Anterior cingulate cortex (tissue), 58 donors: Measurements from ENCODE around the gene CREB3.

ENCODE experiments used
- DNase-seq, 58 donors: peaks; one replicate each; lab custom pipeline; 2025; lab: John Stamatoyannopoulos, UW

CREB3 gene

DNA sequence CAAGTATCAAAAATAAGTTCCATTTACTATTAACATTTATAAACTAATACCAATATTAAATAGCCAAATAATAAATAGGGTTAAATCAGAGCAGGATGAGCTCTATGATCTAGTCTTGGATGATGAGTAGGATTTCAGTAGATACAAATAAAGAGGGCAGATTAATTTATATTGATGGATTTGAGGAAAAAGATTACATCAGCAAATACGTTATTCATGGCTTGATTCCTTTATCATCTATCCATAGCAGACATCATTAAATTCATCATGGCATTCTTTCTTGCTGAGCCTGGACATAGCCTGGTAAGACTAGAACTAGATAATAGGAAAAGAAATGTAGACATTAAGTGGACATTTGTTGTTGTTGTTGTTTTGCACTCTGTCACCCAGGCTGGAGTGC is 35.0 kb downstream of the CREB3 start:
- no peak for DNase-seq

DNA sequence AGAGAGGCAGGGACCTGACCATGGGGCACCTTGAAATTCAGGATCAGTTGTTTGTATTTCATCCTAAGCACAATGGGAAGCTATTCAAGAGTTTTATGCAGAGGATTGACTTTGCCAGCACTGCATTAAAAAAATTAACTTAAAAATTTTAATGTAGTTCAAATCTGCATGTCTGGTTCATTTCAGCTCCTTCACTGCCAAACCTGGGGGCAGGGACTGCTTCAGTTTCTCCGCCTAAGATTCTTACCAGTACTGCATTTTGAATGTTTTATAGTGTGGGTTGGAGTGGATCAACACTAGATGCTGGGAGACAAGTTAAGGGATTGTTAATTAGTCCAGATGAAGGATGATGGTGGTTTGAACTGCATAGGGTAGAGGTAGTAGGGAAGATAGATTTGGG is 37.3 kb downstream of the CREB3 start:
- no peak for DNase-seq

DNA sequence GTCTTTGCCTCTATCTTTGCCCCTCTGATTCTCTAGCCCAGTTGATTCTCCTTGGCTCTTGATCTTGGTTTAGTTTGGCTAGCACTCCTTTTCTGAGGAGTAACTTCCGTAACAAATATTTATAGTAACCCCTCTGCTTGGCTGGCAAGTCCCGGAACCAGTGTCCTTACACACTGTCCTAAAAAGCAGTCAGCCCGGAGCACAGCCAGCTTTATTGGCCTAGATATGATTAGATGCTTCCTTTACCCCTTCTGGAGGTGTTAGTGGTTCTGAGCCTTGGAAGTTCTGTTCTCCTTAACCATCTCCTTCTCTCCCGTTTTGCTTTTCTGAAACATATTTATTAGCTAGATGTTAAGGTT is 38.6 kb downstream of the CREB3 start:
- DNase-seq, result no peak

DNA sequence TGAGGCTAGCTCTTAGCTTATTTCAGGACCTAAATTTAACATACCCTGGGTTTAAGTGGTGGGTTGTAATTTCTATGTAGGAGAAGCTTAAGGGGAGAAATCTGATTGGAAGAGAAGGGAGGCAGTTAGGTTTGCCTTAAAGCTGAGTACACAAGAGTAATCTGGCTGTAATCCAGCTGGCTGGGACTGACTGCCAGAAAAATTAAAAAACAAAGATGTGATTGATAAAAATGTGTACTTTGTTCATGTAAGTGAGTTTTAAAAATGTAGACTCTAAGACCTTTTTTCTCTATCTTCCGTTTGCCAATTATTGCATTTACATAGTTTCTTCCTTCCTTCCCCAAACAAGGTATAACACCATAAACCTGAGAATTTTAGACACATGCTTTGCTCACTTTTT is 39.1 kb downstream of the CREB3 start:
- peak in 1 of 58 donors; percentile 7 for DNase-seq

DNA sequence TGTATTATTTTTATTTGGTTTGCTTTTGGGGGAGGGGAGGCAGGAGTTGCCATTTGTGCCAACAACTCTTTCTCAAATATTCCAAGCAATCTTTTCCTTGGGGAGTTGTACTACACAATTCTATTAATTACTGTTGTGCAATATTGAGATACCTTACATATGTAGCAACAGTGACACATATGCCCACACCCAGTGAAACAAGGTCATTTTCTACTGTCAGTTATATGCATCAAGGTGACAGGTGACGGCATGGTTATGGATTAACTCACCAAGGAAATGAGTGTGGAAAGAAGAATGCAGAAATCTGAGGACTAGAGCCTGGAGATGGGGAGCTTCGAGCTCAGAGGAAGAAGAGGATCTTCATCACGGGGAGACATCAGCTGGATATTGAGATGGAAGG is 39.5 kb downstream of the CREB3 start:
- no peak for DNase-seq

DNA sequence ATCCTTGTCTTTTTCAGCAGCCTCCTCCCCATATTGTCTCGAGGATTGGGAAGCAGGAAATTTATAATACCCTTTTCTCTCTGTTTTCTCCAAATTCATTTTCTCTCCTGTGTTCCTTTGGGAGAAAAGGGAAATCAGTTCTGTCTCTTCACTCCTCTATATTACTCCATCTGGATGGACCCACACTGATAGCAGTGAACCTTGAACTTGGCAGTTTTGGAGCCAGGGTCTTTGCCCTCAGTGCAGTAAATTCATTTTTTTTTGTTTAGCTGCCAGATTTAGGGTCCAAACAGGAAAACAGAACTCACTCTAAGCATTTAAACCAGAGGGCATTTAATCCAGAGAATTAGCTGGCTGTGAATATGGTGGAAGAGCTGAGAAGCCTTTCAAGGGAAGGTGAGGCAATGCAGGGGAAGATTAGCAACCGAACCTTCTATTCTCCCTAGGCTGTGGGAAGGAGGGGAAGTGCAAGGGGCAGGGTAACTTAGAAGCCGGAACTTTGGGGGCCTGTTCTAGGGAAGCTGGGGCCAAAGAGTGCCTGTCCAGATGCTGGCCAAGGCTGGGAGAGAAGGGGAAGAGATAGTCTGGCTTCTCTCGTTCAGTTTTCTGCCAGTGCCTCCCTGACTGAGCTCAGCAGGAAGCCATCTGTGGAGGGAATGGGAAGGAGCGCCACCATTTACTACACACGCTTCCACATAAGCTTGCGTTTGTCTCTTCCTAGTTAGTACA is 42.6 kb downstream of the CREB3 start:
- peak in 4 of 58 donors; percentile 3 to 19 (median 14) for DNase-seq

DNA sequence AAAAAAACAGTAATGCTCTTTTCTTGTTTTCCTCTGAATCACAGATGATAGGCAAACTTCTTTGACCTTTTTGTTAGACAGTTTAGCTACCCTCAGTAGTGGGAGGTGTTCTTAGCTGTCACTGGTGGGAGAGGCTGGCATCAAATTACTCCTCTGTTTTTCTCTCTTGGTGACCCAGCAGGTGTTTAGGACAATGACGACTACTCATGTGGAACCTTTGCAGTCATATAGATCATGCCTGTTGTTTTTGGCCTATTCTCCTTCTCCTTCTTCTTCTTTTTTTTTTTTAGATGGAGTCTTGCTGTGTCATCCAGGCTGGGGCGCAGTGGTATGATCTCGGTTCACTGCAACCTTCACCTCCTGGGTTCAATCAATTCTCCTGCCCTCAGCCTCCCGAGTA is 43.6 kb downstream of the CREB3 start:
- DNase-seq, result no peak

DNA sequence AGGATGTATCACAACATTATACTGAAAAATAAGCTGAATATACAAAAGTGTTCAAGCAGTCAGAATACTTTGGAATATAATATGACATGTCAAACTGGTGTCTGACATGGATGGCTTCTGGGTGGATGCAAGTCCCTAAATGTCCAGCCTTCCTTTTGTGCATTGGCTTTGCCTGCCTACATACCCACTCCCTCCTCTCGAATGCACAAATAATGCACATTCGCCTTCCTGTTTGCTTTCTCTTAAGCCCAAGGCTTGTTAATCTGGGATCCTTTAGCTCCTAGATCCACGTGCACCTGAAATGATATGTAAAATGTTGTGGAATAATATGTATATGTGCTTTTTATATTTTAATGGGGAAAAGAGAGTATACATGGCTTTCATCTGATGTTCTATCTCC is 46.0 kb downstream of the CREB3 start:
- DNase-seq, result no peak

DNA sequence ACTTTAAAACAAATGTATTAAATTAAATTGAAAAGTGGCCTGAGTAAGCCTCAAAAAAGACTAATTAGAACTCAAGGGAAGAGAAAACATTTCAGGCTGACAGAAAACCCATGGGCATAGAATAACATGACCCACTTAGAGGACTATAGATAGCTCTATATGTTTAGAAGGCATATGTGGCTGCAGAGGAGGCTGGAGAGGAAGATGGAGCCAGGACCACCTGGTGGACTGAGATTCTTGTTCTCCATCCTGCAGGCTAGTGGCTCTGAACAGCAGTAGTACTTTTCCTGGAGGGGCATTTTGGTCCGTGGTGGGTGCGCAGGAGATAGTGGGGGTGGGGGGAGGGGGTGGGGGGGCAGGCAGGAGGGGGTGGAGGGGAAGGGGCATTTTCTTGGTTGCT is 48.6 kb downstream of the CREB3 start:
- DNase-seq, result no peak

DNA sequence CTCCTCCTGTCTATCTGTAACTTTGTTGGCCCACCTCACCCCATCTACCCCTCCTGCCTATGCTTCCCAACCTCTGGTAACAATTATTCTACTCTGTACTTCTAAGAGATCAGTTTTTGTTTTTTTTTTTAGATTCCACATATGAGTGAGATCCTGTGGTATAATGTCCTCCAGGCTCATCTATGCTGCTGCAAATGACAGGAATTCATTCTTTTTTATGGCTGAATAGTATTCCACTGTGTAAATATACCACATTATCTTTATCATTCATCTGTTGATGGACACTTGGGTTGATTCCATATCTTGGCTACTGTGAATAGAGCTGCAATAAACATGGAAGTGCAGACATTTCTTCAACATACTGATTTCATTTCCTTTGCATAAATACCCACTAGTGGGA is 51.0 kb downstream of the CREB3 start:
- DNase-seq, result no peak
